ENCODE results near the gene NAPEPLD. TPM values are rescaled to one million over a fixed set of nuclear protein-coding genes. Genes with fewer than 3 reads are reported as not detected.
"Not testable (repeated sequence)": the region's sequence is repeated elsewhere in the genome, so short reads cannot be mapped to it uniquely, and the experiment has no call there.

The NAPEPLD gene
- total RNA-seq, 2 experiments from 2014 or later: 9.8 to 10.9 TPM

DNA sequence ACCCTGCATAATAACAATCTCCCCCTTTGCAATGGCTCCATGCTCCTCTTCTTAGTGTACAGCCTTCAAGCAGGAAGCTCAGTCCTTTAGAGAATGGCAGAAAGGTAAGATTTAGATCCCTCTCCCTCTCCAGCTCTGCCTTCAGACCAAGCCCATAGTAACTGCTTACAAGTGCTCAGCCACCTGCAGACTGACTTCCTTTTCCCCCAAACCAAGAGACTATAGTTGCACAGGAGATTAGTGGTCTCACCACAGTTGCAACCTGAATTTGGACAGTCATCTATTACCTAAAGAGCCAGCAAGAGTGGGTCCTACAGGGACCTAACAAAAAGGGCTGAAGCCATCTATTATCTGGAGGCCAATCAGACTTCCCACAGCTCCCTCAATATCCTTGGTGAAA is 90.8 kb downstream of the NAPEPLD start:
- H3K27me3 Mint-ChIP-seq: no peaks in the 10 kb centered on the region
- H3K9me3 Mint-ChIP-seq: no peaks in the 10 kb centered on the region
- no peak overlapping the region for H3K4me3 Mint-ChIP-seq
- H3K36me3 Mint-ChIP-seq: no peaks in the 10 kb centered on the region
- H3K27ac Mint-ChIP-seq: no peak overlapping the region
- DNase-seq (no peak), ATAC-seq (ENCODE audit: low read depth) (no peak)
- H3K4me1 Mint-ChIP-seq: peaks cover 1% of the 10 kb centered on the region
- POLR2A ChIA-PET: interaction anchor here (0.6 to 1.5 kb wide), 2 partner anchors 17 to 56 kb away, joined by 3 to 5 read pairs; partner anchors contain the start of genes ARMC10 and FBXL13

DNA sequence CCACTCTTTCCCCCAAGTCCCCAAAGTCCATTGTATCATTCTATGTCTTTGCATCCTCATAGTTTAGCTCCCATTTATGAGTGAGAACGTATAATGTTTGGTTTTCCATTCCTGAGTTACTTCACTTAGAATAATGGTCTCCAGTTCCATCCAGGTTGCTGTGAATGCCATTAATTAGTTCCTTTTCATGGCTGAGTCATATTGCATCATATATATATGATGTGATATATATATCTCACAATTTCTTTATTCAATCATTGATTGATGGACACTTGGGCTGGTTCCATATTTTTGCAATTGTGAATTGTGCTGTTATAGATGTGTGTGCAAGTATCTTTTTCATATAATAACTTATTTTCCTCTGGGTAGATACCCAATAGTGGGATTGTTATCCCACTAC is 92.9 kb downstream of the NAPEPLD start:
- H3K4me1 Mint-ChIP-seq; ATAC-seq (ENCODE audit: low read depth); H3K9me3 Mint-ChIP-seq; H3K27ac Mint-ChIP-seq; H3K27me3 Mint-ChIP-seq; POLR2A ChIA-PET; DNase-seq; H3K4me3 Mint-ChIP-seq; H3K36me3 Mint-ChIP-seq: not testable (repeated sequence)

DNA sequence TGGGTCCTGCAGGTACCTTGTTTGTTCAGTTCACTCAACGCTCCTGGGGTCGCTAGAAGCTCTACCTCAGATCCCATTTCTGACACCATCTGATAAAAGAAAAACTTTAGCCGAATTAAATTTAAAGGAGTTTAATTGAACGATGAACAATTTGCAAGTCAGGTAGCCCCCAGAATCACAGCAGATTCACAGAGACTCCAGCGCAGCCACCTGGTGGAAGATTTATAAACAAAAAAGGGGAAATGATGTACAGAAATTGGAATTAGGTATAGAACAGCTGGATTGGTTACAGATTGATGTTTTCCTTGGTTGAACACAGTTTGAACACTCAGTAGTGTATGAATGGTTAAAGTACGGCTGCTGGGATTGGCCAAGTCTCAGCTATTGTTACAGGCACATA is 97.4 kb downstream of the NAPEPLD start:
- ATAC-seq (ENCODE audit: low read depth) (no peak), DNase-seq (no peak)
- Mint-ChIP-seq H3K4me3 (no peak overlapping the region), H3K9me3 (peaks cover 4% of the 10 kb centered on the region), H3K36me3 (peaks cover 4% of the 10 kb centered on the region), H3K27me3 (no peaks in the 10 kb centered on the region), H3K27ac (no peak overlapping the region), H3K4me1 (no peaks in the 10 kb centered on the region)
- POLR2A ChIA-PET: no interaction called here

Other genes starting within 250 kb of the NAPEPLD start
- not detected for gene LRRC17, start 236.1 kb downstream of the NAPEPLD start, total RNA-seq
- gene FBXL13, start 74.3 kb downstream of the NAPEPLD start, total RNA-seq: 1 to 10 TPM in 1 of 2 experiments, under 1 TPM in 1; 0.65 to 1.4 TPM
- 10 to 100 TPM; 22.1 to 27.7 TPM for gene ARMC10, start 74.0 kb downstream of the NAPEPLD start, total RNA-seq
- gene PMPCB, start 148.3 kb upstream of the NAPEPLD start, total RNA-seq: 10 to 100 TPM; 57.0 to 62.2 TPM
- 10 to 100 TPM; 26.4 to 27.7 TPM for gene DNAJC2, start 195.7 kb upstream of the NAPEPLD start, total RNA-seq
- 100 to 1,000 TPM in 1 of 2 experiments, 10 to 100 TPM in 1; 99.7 to 102 TPM for gene PSMC2, start 198.5 kb upstream of the NAPEPLD start, total RNA-seq

Measured in activated naive CD8-positive, alpha-beta T cell treated with anti-CD3 and anti-CD28 coated beads, Interleukin-2, amount 10 ng/mL, durations not matched to agents 7 days and 5 days (primary cell).